Hepatocyte (in vitro differentiated cells): ENCODE results near the gene IL17B.
A peak's percentile ranks its signal among the peaks of the same experiment; 100 is the strongest.

ENCODE experiments used
- EZH2phosphoT487 ChIP-seq: fragments of 200-600 bp; sonication (generic); IDR thresholded peaks from one replicate; pipeline ENCODE4 v1.6.1; 2018; ENCODE audit warnings: antibody characterized with exemption, mild to moderate bottlenecking, low read depth, moderate library complexity; ENCODE audit not compliant: unreplicated experiment, severe bottlenecking
- TF ChIP-seq, protein P1 (sequence below): fragments of 200-600 bp; sonication (generic); IDR thresholded peaks from 2 replicates; pipeline ENCODE4 v1.5.1; 2016; ENCODE audit warnings: antibody characterized with exemption, mild to moderate bottlenecking; ENCODE audit not compliant: poor library complexity

DNA sequence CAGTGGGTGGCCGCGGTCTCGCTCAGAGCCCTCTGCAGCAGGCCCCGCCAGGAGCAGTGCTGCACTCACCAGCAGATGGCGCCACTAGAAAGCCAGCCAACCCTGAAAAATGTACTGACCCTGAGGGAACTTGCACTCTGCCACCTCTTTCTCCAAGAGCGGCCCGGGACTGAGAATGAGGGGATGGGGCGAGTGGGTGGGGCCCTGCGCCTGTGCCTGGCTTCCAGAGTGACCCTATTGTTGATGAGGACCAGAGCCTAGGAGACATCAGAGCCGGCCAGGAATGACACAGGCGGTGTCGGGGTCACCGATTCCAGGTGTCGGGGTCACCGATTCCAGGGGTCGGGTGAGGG, 2.9 kb upstream of the IL17B start:
- TF ChIP-seq, protein P1, sequence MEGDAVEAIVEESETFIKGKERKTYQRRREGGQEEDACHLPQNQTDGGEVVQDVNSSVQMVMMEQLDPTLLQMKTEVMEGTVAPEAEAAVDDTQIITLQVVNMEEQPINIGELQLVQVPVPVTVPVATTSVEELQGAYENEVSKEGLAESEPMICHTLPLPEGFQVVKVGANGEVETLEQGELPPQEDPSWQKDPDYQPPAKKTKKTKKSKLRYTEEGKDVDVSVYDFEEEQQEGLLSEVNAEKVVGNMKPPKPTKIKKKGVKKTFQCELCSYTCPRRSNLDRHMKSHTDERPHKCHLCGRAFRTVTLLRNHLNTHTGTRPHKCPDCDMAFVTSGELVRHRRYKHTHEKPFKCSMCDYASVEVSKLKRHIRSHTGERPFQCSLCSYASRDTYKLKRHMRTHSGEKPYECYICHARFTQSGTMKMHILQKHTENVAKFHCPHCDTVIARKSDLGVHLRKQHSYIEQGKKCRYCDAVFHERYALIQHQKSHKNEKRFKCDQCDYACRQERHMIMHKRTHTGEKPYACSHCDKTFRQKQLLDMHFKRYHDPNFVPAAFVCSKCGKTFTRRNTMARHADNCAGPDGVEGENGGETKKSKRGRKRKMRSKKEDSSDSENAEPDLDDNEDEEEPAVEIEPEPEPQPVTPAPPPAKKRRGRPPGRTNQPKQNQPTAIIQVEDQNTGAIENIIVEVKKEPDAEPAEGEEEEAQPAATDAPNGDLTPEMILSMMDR, result peak; percentile 90
- TF ChIP-seq EZH2phosphoT487, result no peak
